WTC11 (cell line): Measurements from ENCODE around the gene CPNE1. TPM values are rescaled to one million over a fixed set of nuclear protein-coding genes. Genes with fewer than 3 reads are reported as not detected.
"Not testable (repeated sequence)": the region's sequence is repeated elsewhere in the genome, so short reads cannot be mapped to it uniquely, and the experiment has no call there.

Experiments used
- ATAC-seq: fragments of 200-7000 bp; cut with Tn5 transposase; 2 replicates; pipeline ENCODE4 v1.10.0; 2021; ENCODE audit warnings: mild to moderate bottlenecking, moderate library complexity
- CTCF ChIA-PET: fragments of 300-600 bp; sonication (Branson Sonifier 250); formaldehyde crosslinking; loops from one replicate; lab custom pipeline; 2021; ENCODE audit warnings: antibody characterized with exemption; lab: Charles Lee
- POLR2A ChIA-PET: fragments of 350-600 bp; sonication (Branson Sonifier 250); formaldehyde crosslinking; loops from one replicate; lab custom pipeline; 2021; ENCODE audit warnings: antibody characterized with exemption; lab: Charles Lee
- DNase-seq: peaks from one replicate; pipeline ENCODE4 v3.0.0; 2021; ENCODE audit warnings: low spot score
- H3K27ac Mint-ChIP-seq: 2 replicates; pipeline ENCODE4 v1.8.0; 2021; ENCODE audit warnings: mixed read lengths
- H3K27me3 Mint-ChIP-seq: 2 replicates; pipeline ENCODE4 v1.8.0; 2021; ENCODE audit warnings: low read depth, mild to moderate bottlenecking, moderate library complexity, mixed read lengths
- H3K36me3 Mint-ChIP-seq: 2 replicates; pipeline ENCODE4 v1.8.0; 2021; ENCODE audit warnings: mixed read lengths
- H3K4me1 Mint-ChIP-seq: 2 replicates; pipeline ENCODE4 v1.8.0; 2022; ENCODE audit warnings: mixed read lengths
- H3K4me3 Mint-ChIP-seq: 2 replicates; pipeline ENCODE4 v1.8.0; 2021; ENCODE audit warnings: mild to moderate bottlenecking, moderate library complexity, mixed read lengths
- H3K9me3 Mint-ChIP-seq: 2 replicates; pipeline ENCODE4 v1.8.0; 2021; ENCODE audit warnings: mixed read lengths
- ELF4 ChIP-seq: sonication (generic); formaldehyde crosslinking; IDR thresholded peaks from 2 replicates; pipeline ENCODE4 v1.8.1; 2022; ENCODE audit warnings: low read depth, mild to moderate bottlenecking, moderate library complexity, missing genetic modification reagents
- JAZF1 ChIP-seq: fragments of 250-450 bp; sonication (Bioruptor Pico); IDR thresholded peaks from 2 replicates; pipeline ENCODE4 v1.9.0; 2021; ENCODE audit warnings: moderate library complexity, mild to moderate bottlenecking, inconsistent platforms
- JUN ChIP-seq: sonication (generic); formaldehyde crosslinking; IDR thresholded peaks from 2 replicates; pipeline ENCODE4 v1.8.0; 2023; ENCODE audit warnings: mild to moderate bottlenecking, missing genetic modification reagents
- NR2C2 ChIP-seq: sonication (generic); formaldehyde crosslinking; IDR thresholded peaks from 2 replicates; pipeline ENCODE4 v1.8.0; 2022; ENCODE audit warnings: mild to moderate bottlenecking, missing genetic modification reagents
- RELA ChIP-seq: sonication (generic); formaldehyde crosslinking; IDR thresholded peaks from 2 replicates; pipeline ENCODE4 v1.8.1; 2022; ENCODE audit warnings: missing genetic modification reagents, mild to moderate bottlenecking, borderline replicate concordance
- RORB ChIP-seq: fragments of 250-450 bp; sonication (Bioruptor Pico); IDR thresholded peaks from 2 replicates; pipeline ENCODE4 v1.9.0; 2021; ENCODE audit warnings: mild to moderate bottlenecking
- ZNF121 ChIP-seq: sonication (generic); formaldehyde crosslinking; IDR thresholded peaks from 2 replicates; pipeline ENCODE4 v1.8.0; 2023; ENCODE audit warnings: missing genetic modification reagents
- ZNF138 ChIP-seq: sonication (generic); formaldehyde crosslinking; conservative IDR thresholded peaks from 2 replicates; pipeline ENCODE4 v1.8.1; 2022; ENCODE audit warnings: mild to moderate bottlenecking, moderate library complexity, missing genetic modification reagents
- ZNF532 ChIP-seq: fragments of 250-450 bp; sonication (Bioruptor Pico); IDR thresholded peaks from 2 replicates; pipeline ENCODE4 v1.9.0; 2021; ENCODE audit warnings: mild to moderate bottlenecking, borderline replicate concordance
- total RNA-seq: library from RNA; stranded (reverse); gene quantifications from 3 replicates; pipeline ENCODE4 v1.2.3, GENCODE V29; 2021
- TF ChIP-seq, protein P1 (sequence below): sonication (generic); formaldehyde crosslinking; IDR thresholded peaks from 2 replicates; pipeline ENCODE4 v1.8.0; 2023; ENCODE audit warnings: missing genetic modification reagents, mild to moderate bottlenecking, borderline replicate concordance
- TF ChIP-seq, protein P2 (sequence below): sonication (generic); formaldehyde crosslinking; conservative IDR thresholded peaks from 2 replicates; pipeline ENCODE4 v1.8.1; 2022; ENCODE audit warnings: mild to moderate bottlenecking, missing genetic modification reagents

The CPNE1 gene
- total RNA-seq, 1 experiment from 2014 or later = 312 TPM

- TF ChIP-seq ZNF532 (CRISPR knock-in tag) = no peak
- TF ChIP-seq, protein P1, sequence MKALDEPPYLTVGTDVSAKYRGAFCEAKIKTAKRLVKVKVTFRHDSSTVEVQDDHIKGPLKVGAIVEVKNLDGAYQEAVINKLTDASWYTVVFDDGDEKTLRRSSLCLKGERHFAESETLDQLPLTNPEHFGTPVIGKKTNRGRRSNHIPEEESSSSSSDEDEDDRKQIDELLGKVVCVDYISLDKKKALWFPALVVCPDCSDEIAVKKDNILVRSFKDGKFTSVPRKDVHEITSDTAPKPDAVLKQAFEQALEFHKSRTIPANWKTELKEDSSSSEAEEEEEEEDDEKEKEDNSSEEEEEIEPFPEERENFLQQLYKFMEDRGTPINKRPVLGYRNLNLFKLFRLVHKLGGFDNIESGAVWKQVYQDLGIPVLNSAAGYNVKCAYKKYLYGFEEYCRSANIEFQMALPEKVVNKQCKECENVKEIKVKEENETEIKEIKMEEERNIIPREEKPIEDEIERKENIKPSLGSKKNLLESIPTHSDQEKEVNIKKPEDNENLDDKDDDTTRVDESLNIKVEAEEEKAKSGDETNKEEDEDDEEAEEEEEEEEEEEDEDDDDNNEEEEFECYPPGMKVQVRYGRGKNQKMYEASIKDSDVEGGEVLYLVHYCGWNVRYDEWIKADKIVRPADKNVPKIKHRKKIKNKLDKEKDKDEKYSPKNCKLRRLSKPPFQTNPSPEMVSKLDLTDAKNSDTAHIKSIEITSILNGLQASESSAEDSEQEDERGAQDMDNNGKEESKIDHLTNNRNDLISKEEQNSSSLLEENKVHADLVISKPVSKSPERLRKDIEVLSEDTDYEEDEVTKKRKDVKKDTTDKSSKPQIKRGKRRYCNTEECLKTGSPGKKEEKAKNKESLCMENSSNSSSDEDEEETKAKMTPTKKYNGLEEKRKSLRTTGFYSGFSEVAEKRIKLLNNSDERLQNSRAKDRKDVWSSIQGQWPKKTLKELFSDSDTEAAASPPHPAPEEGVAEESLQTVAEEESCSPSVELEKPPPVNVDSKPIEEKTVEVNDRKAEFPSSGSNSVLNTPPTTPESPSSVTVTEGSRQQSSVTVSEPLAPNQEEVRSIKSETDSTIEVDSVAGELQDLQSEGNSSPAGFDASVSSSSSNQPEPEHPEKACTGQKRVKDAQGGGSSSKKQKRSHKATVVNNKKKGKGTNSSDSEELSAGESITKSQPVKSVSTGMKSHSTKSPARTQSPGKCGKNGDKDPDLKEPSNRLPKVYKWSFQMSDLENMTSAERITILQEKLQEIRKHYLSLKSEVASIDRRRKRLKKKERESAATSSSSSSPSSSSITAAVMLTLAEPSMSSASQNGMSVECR (CRISPR knock-in tag) = no peak
- no peak for TF ChIP-seq RELA
- no peak for TF ChIP-seq ZNF121 (CRISPR knock-in tag)
- TF ChIP-seq NR2C2 (CRISPR knock-in tag) = no peak
- no peak for TF ChIP-seq JAZF1 (CRISPR knock-in tag)
- TF ChIP-seq JUN (CRISPR knock-in tag) = no peak
- TF ChIP-seq ELF4 (CRISPR knock-in tag) = no peak
- TF ChIP-seq RORB (CRISPR knock-in tag) = no peak
- TF ChIP-seq ZNF138 (CRISPR knock-in tag) = no peak
- TF ChIP-seq, protein P2, sequence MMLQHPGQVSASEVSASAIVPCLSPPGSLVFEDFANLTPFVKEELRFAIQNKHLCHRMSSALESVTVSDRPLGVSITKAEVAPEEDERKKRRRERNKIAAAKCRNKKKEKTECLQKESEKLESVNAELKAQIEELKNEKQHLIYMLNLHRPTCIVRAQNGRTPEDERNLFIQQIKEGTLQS (CRISPR knock-in tag) = no peak
Observed at GRCh38 chr20:35708502-35708901, 43.8 kb upstream of the CPNE1 start (continued).

DNA sequence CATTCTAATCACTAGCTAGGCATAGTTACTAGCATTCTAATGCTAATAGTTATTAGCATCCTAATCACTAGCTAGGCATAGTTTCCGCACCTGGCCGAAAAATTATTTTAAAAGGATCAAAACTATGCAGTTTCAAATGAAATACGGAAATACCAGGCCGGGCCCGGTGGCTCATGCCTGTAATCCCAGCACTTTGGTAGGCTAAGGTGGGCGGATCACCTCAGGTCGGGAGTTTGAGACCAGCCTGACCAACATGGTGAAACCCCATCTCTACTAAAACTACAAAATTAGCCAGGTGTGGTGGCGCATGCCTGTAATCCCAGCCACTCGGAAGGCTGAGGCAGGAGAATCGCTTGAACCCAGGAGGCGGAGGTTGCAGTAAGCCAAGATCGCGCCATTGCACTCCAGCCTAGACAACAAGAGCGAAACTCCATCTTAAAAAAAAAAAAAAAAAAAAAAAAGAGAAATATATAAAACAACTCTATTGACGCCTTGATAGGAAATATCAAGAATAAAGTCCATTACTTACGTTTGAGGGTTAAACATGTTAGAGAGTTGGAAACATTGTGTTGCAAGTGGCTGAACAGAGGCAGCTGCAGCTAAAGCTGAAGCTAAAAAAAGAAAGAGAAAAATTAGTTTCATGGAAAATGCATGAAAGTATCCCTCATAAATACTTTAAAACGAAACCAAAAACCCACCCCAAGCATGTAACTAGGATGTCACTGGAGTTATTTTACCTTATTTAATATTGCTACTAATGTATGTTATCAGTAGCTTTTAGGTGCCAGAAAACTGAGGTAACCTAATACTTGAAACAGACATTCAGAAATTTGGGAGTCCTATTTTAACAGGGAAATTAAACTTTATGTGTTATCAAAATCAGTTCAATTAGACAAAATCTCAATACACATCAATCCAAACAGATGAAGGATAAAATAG lies 42.2 kb upstream of the CPNE1 start:
- ATAC-seq, H3K27me3 Mint-ChIP-seq, DNase-seq, H3K4me3 Mint-ChIP-seq, H3K4me1 Mint-ChIP-seq, H3K9me3 Mint-ChIP-seq, CTCF ChIA-PET, H3K27ac Mint-ChIP-seq: not testable (repeated sequence)
- peaks cover 76% of the 10 kb centered on the region for H3K36me3 Mint-ChIP-seq
- POLR2A ChIA-PET = interaction anchor here (0.7 to 1.3 kb wide), 3 partner anchors 12 to 35 kb away, joined by 3 to 8 read pairs (median 5); partner anchors contain the start of gene RBM39

- H3K36me3 Mint-ChIP-seq = peaks cover 66% of the 10 kb centered on the region
- ChIA-PET POLR2A (interaction anchor here (0.6 to 1.1 kb wide), 2 partner anchors 13 to 251 kb away, joined by 4 to 5 read pairs; no protein-coding TSS in a partner anchor), CTCF (interaction anchor here (0.6 kb wide), 1 partner anchor 25 kb away, joined by 3 read pairs; no protein-coding TSS in a partner anchor)
- not testable (repeated sequence) for DNase-seq, H3K4me1 Mint-ChIP-seq, H3K9me3 Mint-ChIP-seq, H3K4me3 Mint-ChIP-seq, ATAC-seq, H3K27ac Mint-ChIP-seq, H3K27me3 Mint-ChIP-seq
Observed at GRCh38 chr20:35705894-35706293, 41.2 kb upstream of the CPNE1 start.
